Parietal lobe (tissue), 1 donor: Measurements from ENCODE around the gene BMPR1B. TPM values are rescaled to one million over a fixed set of nuclear protein-coding genes. Genes with fewer than 3 reads are reported as not detected.

Source experiments
- total RNA-seq: library from RNA; depleted of rRNA; stranded (reverse); fragments of >200 nt; gene quantifications from one replicate; pipeline ENCODE4 v1.2.3, GENCODE V29; 2014

BMPR1B gene
- 8.5 TPM for total RNA-seq

DNA sequence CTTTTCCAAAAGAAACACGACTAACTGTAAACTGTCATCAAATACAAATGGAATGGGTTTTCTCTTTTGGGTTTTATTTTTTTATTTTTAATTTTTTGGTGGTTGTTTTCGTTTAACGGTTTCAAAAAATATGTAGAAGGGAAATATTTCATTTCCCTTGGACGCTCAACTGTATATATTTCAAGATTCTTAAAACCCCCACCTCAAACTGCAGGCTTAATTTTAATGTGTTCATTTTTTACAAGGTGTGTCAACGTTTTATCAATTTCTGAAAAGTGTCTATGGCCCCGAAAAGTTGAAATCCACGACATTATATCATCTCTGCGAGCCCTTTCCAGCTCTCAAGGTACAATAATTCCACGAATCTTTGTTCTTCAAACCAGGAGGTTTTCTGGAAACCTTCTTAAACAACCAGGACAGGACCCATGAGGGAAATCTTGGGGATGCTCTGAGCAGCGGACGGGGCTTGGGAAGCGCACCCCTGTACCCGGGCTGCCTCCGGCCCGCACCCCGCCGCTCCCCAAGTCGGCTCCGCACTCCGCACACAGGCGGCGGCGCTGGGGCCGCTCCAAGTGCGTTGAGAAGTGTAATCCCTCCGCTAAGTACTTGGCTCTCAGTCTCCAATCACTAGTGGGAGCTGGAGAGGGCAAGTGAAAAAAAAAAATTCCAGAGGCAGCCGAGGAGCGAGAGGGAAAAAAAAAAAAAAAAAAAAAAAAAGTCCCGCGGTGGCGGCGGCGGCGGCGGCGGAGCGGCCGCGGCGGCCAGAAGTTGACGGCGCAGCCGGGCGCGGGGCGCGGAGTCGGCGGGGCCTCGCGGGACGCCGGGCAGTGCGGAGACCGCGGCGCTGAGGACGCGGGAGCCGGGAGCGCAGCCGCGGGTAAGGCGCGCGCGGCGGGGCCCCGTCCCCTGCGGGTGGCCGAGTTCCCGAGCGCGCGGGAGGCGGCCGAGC, at the start of gene BMPR1B:
Gene BMPR1B (plus strand): TSS at position 764 of the 949 bp plus-strand sequence. CDS start 346,470 bp downstream, outside the sequence.

